K562 (cell line): ENCODE results near the gene BROX. TPM values are rescaled to one million over a fixed set of nuclear protein-coding genes. Genes with fewer than 3 reads are reported as not detected.

Experiments used
- ATAC-seq: fragments of 200-7000 bp; cut with Tn5 transposase; 3 replicates; pipeline ENCODE4 v1.9.1; 2020; ENCODE audit warnings: moderate library complexity
- BruUV-seq: library from RNA; stranded (reverse); fragments of 400-500 nt; replicated peaks from 2 replicates; lab custom pipeline; 2021; lab: Mats Ljungman, UMichigan
- CTCF ChIA-PET: fragments of 300-600 bp; formaldehyde crosslinking; extraction: SDS; loops from one replicate; lab custom pipeline; 2021; ENCODE audit warnings: low intra/inter-chr PET ratio; lab: Yijun Ruan, JAX
- POLR2A ChIA-PET: fragments of 300-600, 350-650 bp; sonication (Branson Sonifier 250); formaldehyde crosslinking; extraction: SDS; loops from one replicate; lab custom pipeline; 2021; ENCODE audit warnings: antibody characterized with exemption, inconsistent platforms; lab: Yijun Ruan, JAX
- DNase-seq, 4 experiments: peaks; one replicate each; pipeline versions ENCODE4 v3.0.0 to v3.0.0-alpha.2; 2011 to 2018; ENCODE audit warnings: low spot score in 3 of 4, mixed read lengths in 3 of 4; ENCODE audit errors: extremely low read depth in 1 of 4
- FAIRE-seq: peaks from 2 replicates; lab custom pipeline; 2011; peaks lifted over from hg19 to GRCh38; lab: Jason Lieb, UNC
- H2AFZ ChIP-seq: 2 replicates; pipeline ENCODE4 v1.6.0; 2011; ENCODE audit warnings: low read depth, low read length, control low read depth, inconsistent platforms
- H3K27ac ChIP-seq: fragments of 200-600 bp; 3 replicates; pipeline ENCODE4 v1.8.0; 2011; ENCODE audit warnings: low read depth, mild to moderate bottlenecking, control low read depth, inconsistent platforms, low read length, moderate library complexity, mixed read lengths; ENCODE audit errors: extremely low read depth
- H3K27me3 ChIP-seq, 2 experiments: fragments of 300-600 bp in 1 of 2; 2 replicates in 1 of 2; 3 replicates in 1 of 2; pipeline versions ENCODE4 v1.6.0 to v1.8.0; 2011; ENCODE audit warnings: inconsistent platforms in 2 of 2, low read length in 2 of 2, mild to moderate bottlenecking in 1 of 2, mixed read lengths in 1 of 2, moderate library complexity in 1 of 2; ENCODE audit not compliant: control insufficient read depth in 2 of 2, insufficient read depth in 2 of 2
- H3K36me3 ChIP-seq: fragments of 300-600 bp; 3 replicates; pipeline ENCODE4 v1.8.0; 2011; ENCODE audit warnings: mild to moderate bottlenecking, low read length, inconsistent platforms; ENCODE audit not compliant: control insufficient read depth, insufficient read depth
- H3K4me1 ChIP-seq, 2 experiments: fragments of 200-600 bp in 1 of 2; replicated peaks in 1 of 2; 2 replicates in 1 of 2; 3 replicates in 1 of 2; pipeline versions ENCODE4 v1.5.1 to v1.8.0; 2011; ENCODE audit warnings: inconsistent platforms in 2 of 2, low read length in 2 of 2, mild to moderate bottlenecking in 1 of 2, mixed read lengths in 1 of 2, moderate library complexity in 1 of 2; ENCODE audit not compliant: control insufficient read depth in 2 of 2, insufficient read depth in 2 of 2
- H3K4me2 ChIP-seq: 2 replicates; pipeline ENCODE4 v1.6.1; 2011; ENCODE audit warnings: low read length, control low read depth, inconsistent platforms, mixed read lengths; ENCODE audit not compliant: insufficient read depth
- H3K4me3 ChIP-seq: fragments of 200-600 bp; sonication (generic), shearing (Covaris generic); 2 replicates; pipeline ENCODE4 v1.5.1; 2016; ENCODE audit warnings: control low read depth, inconsistent platforms
- H3K79me2 ChIP-seq: fragments of 200-600 bp; 3 replicates; pipeline ENCODE4 v1.8.0; 2011; ENCODE audit warnings: low read length, inconsistent platforms; ENCODE audit not compliant: control insufficient read depth, insufficient read depth
- H3K9ac ChIP-seq, 2 experiments: 2 replicates each; pipeline versions ENCODE4 v1.6.0 to v1.6.1; 2011; ENCODE audit warnings: low read depth in 2 of 2, low read length in 2 of 2, control low read depth in 1 of 2, inconsistent platforms in 1 of 2, mild to moderate bottlenecking in 1 of 2, mixed read lengths in 1 of 2; ENCODE audit not compliant: insufficient read depth in 1 of 2
- H3K9me1 ChIP-seq: one replicate; pipeline ENCODE4 v1.6.0; 2011; ENCODE audit warnings: inconsistent platforms, mild to moderate bottlenecking, low read length, moderate library complexity; ENCODE audit not compliant: control insufficient read depth, insufficient read depth
- H3K9me3 ChIP-seq: replicated peaks from 2 replicates; pipeline ENCODE4 v1.5.1; 2011; ENCODE audit warnings: low read depth, low read length, inconsistent platforms; ENCODE audit not compliant: control insufficient read depth, insufficient read depth
- H4K20me1 ChIP-seq: replicated peaks from 2 replicates; pipeline ENCODE4 v1.6.1; 2011; ENCODE audit warnings: low read length, inconsistent platforms, mixed read lengths; ENCODE audit not compliant: control insufficient read depth, insufficient read depth
- CBFA2T2 ChIP-seq: fragments of 450-650 bp; conservative IDR thresholded peaks from 2 replicates; pipeline ENCODE4 v1.6.1; 2017; ENCODE audit warnings: mild to moderate bottlenecking
- ELF1 ChIP-seq: fragments of 200-800 bp; sonication (Bioruptor generic); IDR thresholded peaks from 2 replicates; pipeline ENCODE4 v1.6.1; 2016; ENCODE audit warnings: missing genetic modification characterization, missing compliant biosample characterization
- HNRNPLL ChIP-seq: fragments of 200-400 bp; formaldehyde crosslinking; IDR thresholded peaks from 2 replicates; pipeline ENCODE4 v1.6.1; 2017; ENCODE audit warnings: low read length, low read depth, mild to moderate bottlenecking; ENCODE audit not compliant: poor library complexity, severe bottlenecking
- MCM2 ChIP-seq: fragments of 450-650 bp; IDR thresholded peaks from 2 replicates; pipeline ENCODE4 v1.6.1; 2017; ENCODE audit warnings: low read depth, mild to moderate bottlenecking
- MXI1 ChIP-seq: IDR thresholded peaks from 2 replicates; pipeline ENCODE4 v1.6.1; 2011; ENCODE audit warnings: low read depth, mild to moderate bottlenecking, improper control_type of control experiment, low read length
- NELFE ChIP-seq: IDR thresholded peaks from 2 replicates; pipeline ENCODE4 v1.6.1; 2011; ENCODE audit warnings: mild to moderate bottlenecking; ENCODE audit not compliant: insufficient read depth, insufficient read length
- SUPT5H ChIP-seq: fragments of 450-650 bp; IDR thresholded peaks from 2 replicates; pipeline ENCODE4 v1.6.1; 2016
- TAF9B ChIP-seq: fragments of 450-650 bp; IDR thresholded peaks from 2 replicates; pipeline ENCODE4 v1.6.1; 2018; ENCODE audit warnings: mild to moderate bottlenecking; ENCODE audit not compliant: partially characterized antibody
- ZFX ChIP-seq: sonication (generic); formaldehyde crosslinking; IDR thresholded peaks from 2 replicates; pipeline ENCODE4 v1.8.0; 2022; ENCODE audit warnings: mild to moderate bottlenecking, missing genetic modification reagents, moderate library complexity
- ZNF408 ChIP-seq: fragments of 250-450 bp; sonication (Bioruptor Pico); IDR thresholded peaks from 2 replicates; pipeline ENCODE4 v1.4.0; 2020; ENCODE audit warnings: low read depth, mild to moderate bottlenecking, moderate library complexity
- ZNF586 ChIP-seq: fragments of 450-650 bp; formaldehyde crosslinking; conservative IDR thresholded peaks from 2 replicates; pipeline ENCODE4 v1.4.0; 2020; ENCODE audit warnings: mild to moderate bottlenecking, moderate library complexity
- WGBS: fragments of 100-300 bp; shearing (Covaris generic); methylation state at CpG from one replicate; pipeline ENCODE4 v1.1.6; 2016; ENCODE audit warnings: low coverage, mixed read lengths; ENCODE audit not compliant: insufficient coverage; ENCODE audit errors: missing lambda C conversion rate; 5-methylcytosine and 5-hydroxymethylcytosine counted together
- in situ Hi-C: fragments of 300-500 bp; cut with MboI; formaldehyde crosslinking; loops from 4 replicates; pipeline ENCODE4 v1.15.0; 2018; ENCODE audit warnings: inconsistent platforms, mixed read lengths
- intact Hi-C: fragments of 100-400 bp; cut with micrococcal nuclease; formaldehyde crosslinking; loops from 2 replicates; pipeline ENCODE4 v1.14.2; 2022
- polyA plus RNA-seq, 8 experiments: library from polyadenylated mRNA; depleted of rRNA in 4 of 8; stranded (reverse) in 5 of 8; unstranded in 3 of 8; fragments of >200 nt; fragmentation: Nextera tagmentation in 2 of 8; fragmentation: Illumina TruSeq in 1 of 8; extraction: Ambion mirVana in 2 of 8; extraction: Trizol in 1 of 8; gene quantifications; 2 replicates each; pipeline versions ENCODE4 v1.2.1 to v1.2.3, GENCODE V29; 2011 to 2014; ENCODE audit warnings: inconsistent platforms in 1 of 8, missing spikeins in 1 of 8
- total RNA-seq, 7 experiments: library from RNA; depleted of rRNA in 6 of 7; stranded (reverse); fragments of >200 nt in 6 of 7; fragmentation: Illumina TruSeq in 2 of 7; extraction: Trizol in 2 of 7; gene quantifications; 2 replicates each; pipeline versions ENCODE4 v1.2.1 to v1.2.3, GENCODE V29; 2011 to 2021; ENCODE audit warnings: low replicate concordance in 1 of 7
- TF ChIP-seq, protein P1 (sequence below): fragments of 450-650 bp; IDR thresholded peaks from 2 replicates; pipeline ENCODE4 v1.6.1; 2016

Gene BROX
- total and polyA plus RNA-seq, 9 of the 15 experiments (the other 6 are each of a cell fraction or from before 2014, with no cell fraction given) = 9.4 to 153 (median 45.1) TPM

DNA sequence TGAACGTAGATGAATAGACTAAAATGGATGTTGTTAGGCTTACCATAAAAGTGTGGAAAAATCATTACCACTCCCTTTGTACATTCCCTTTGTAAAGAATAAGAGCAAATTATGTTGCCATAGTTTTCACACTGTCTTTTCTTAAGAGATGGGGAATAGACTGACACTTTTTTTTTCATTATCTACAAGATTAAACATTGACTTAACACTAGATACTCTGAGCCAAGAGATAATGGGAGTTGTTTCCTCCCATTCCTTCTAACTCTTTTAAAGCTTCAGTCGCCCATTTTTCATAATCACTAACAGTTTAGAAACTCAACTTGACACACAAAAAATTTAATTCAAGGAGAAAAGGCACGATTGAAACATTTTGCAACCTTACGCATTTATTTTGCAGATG lies 10.2 kb upstream of the BROX start:
- ATAC-seq = no peak
- FAIRE-seq = no peak
- CTCF ChIA-PET = no interaction called here
- no peak overlapping the region for H3K4me2 ChIP-seq
- no peaks in the 10 kb centered on the region for H3K9me3 ChIP-seq
- no TSS peak for BruUV-seq
- no peak for DNase-seq
- POLR2A ChIA-PET = no interaction called here
- WGBS = 91% methylated on average over 4 of the region's 4 CpGs
- H4K20me1 ChIP-seq = no peaks in the 10 kb centered on the region
- H3K9ac ChIP-seq = no peak overlapping the region
- intact Hi-C loops (no loop called here), in situ Hi-C loops (no loop called here)
- no peak for TF ChIP-seq ZNF408 (CRISPR knock-in tag)
- TF ChIP-seq CBFA2T2 = no peak
- no peak for TF ChIP-seq MCM2
- TF ChIP-seq ZNF586 (CRISPR knock-in tag) = no peak
- no peak for TF ChIP-seq ELF1
- no peak for TF ChIP-seq MXI1
- no peak for TF ChIP-seq ZFX (CRISPR knock-in tag)
- TF ChIP-seq, protein P1, sequence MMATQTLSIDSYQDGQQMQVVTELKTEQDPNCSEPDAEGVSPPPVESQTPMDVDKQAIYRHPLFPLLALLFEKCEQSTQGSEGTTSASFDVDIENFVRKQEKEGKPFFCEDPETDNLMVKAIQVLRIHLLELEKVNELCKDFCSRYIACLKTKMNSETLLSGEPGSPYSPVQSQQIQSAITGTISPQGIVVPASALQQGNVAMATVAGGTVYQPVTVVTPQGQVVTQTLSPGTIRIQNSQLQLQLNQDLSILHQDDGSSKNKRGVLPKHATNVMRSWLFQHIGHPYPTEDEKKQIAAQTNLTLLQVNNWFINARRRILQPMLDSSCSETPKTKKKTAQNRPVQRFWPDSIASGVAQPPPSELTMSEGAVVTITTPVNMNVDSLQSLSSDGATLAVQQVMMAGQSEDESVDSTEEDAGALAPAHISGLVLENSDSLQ = no peak
- TF ChIP-seq TAF9B = no peak
- TF ChIP-seq NELFE = no peak
- TF ChIP-seq HNRNPLL = no peak
- no peak for TF ChIP-seq SUPT5H
- H3K79me2 ChIP-seq = peaks cover 36% of the 10 kb centered on the region
- H3K36me3 ChIP-seq = peaks cover 38% of the 10 kb centered on the region
- no peak overlapping the region for H2AFZ ChIP-seq
- H3K4me3 ChIP-seq = no peak overlapping the region
- no peaks in the 10 kb centered on the region for H3K9me1 ChIP-seq
- H3K4me1 ChIP-seq = no peaks in the 10 kb centered on the region
- H3K27me3 ChIP-seq = no peaks in the 10 kb centered on the region
- H3K27ac ChIP-seq = no peak overlapping the region
